Heart left ventricle (tissue), 16 donors: ENCODE results near the gene JAKMIP3. TPM values are rescaled to one million over a fixed set of nuclear protein-coding genes. Genes with fewer than 3 reads are reported as not detected.

Experiments used
- ATAC-seq, 4 donors: fragments of 200-7000 bp; cut with Tn5 transposase; one replicate each; pipeline ENCODE4 v1.9.1; 2020 to 2022; ENCODE audit warnings: moderate library complexity in 4 of 4, mild to moderate bottlenecking in 3 of 4, moderate number of reproducible peaks in 1 of 4
- DNase-seq, 5 donors: peaks; one replicate each; pipeline ENCODE4 v3.0.0-alpha.2; 2020
- H3K27ac ChIP-seq, 12 donors: fragments of 200-600 bp; sonication (generic) in 4 of 12; one replicate each; pipeline versions ENCODE4 v1.5.0 to v1.8.0; 2016 to 2022; ENCODE audit warnings: mild to moderate bottlenecking in 2 of 12
- H3K27me3 ChIP-seq, 9 donors: fragments of 200-600 bp; sonication (generic) in 2 of 9; one replicate each; pipeline versions ENCODE4 v1.5.1 to v1.8.0; 2016 to 2022; ENCODE audit warnings: mild to moderate bottlenecking in 3 of 9
- H3K36me3 ChIP-seq, 9 donors: fragments of 200-600 bp; sonication (generic) in 2 of 9; one replicate each; pipeline versions ENCODE4 v1.5.0 to v1.8.0; 2018 to 2022; ENCODE audit warnings: mild to moderate bottlenecking in 2 of 9
- H3K4me1 ChIP-seq, 12 donors: fragments of 200-600 bp; sonication (generic) in 4 of 12; one replicate each; pipeline versions ENCODE4 v1.5.0 to v1.8.0; 2016 to 2022; ENCODE audit warnings: mild to moderate bottlenecking in 3 of 12
- H3K4me3 ChIP-seq, 12 donors: fragments of 200-600 bp; sonication (generic) in 4 of 12; one replicate each; pipeline versions ENCODE4 v1.5.0 to v1.8.0; 2017 to 2022; ENCODE audit warnings: mild to moderate bottlenecking in 9 of 12, moderate library complexity in 4 of 12
- H3K9me3 ChIP-seq, 12 donors: fragments of 200-600 bp; sonication (generic) in 4 of 12; one replicate each; pipeline versions ENCODE4 v1.5.0 to v1.8.0; 2016 to 2022; ENCODE audit warnings: mild to moderate bottlenecking in 1 of 12
- POLR2A ChIP-seq, 2 donors: fragments of 450-650 bp; IDR thresholded peaks; one replicate each; pipeline ENCODE4 v1.6.1; 2017; ENCODE audit warnings: antibody characterized with exemption in 2 of 2, mild to moderate bottlenecking in 2 of 2, moderate library complexity in 2 of 2
- WGBS, 4 donors: extraction: QIAGEN DNeasy Blood & Tissue Kit in 2 of 4; methylation state at CpG; one replicate each; pipeline versions ENCODE4 v1.1.5 to v1.1.7; 2013 to 2018; 5-methylcytosine and 5-hydroxymethylcytosine counted together
- intact Hi-C, 10 donors: fragments of 100-400 bp; cut with DNase I; formaldehyde crosslinking; loops; one replicate each; pipeline versions ENCODE4 v1.11.1 to v1.14.2; 2022
- polyA plus RNA-seq, 2 donors: library from polyadenylated mRNA; stranded (reverse); fragments of 200-250 nt; gene quantifications; one replicate each; pipeline ENCODE4 v1.2.3, GENCODE V29; 2013
- total RNA-seq, 9 donors: library from RNA; depleted of rRNA in 2 of 9; stranded (reverse); fragments of >200 nt in 2 of 9; fragmentation: NEBNext Ultra II Directional in 3 of 9; extraction: Animal tissue kit (Norgen Biotek cat#: 25700) in 3 of 9; gene quantifications; one replicate each; pipeline versions ENCODE4 v1.1.0 to v1.2.4, GENCODE V29; 2016 to 2023
- TF ChIP-seq, protein P1 (sequence below), 12 donors: fragments of 200-600 bp; sonication (generic) in 4 of 12; IDR thresholded peaks; one replicate each; pipeline versions ENCODE4 v1.5.0 to v1.8.0; 2018 to 2022; ENCODE audit warnings: antibody characterized with exemption in 12 of 12, mild to moderate bottlenecking in 5 of 12
- donor health status: ischemic (EF 13 %, LVEDD 7.1; RV severe dilation, severe dysfunction).
- donor health status: healthy with polysubstance abuse.
- donor health status: DM: no; HTN: yes; CAD: no.
- donor health status: DM: no; HTN: no; CAD: no.
- donor health status: ischemic (EF 25% LVEDD 6.9; RV normal size, moderate dysfunction).
- donor health status: ischemic (EF 25% LVEDD 5.7; RV mildly dilated, moderate dysfunction).
- donor health status: healthy.
- donor health status: DM: yes; HTN: yes; CAD: no.
- donor health status: ischemic (EF 35%, LVEDD 5.7; RV mildly dilated, moderate dysfunction).
- donor health status: nonischemic (EF 11% LVEDD 7.7; RV severe dilation, severe dysfunction).
- donor health status: DM: yes; HTN: yes; CAD: no.
- donor health status: PGD.
- donor health status: ischemic (EF 29% LVEDD 5.4; RV normal size, mild dysfunction).
- donor health status: nonischemic (EF 23%, LVEDD 6.1; RV moderate dilation, normal function).

The JAKMIP3 gene
- total and polyA plus RNA-seq, 11 donors, result 0.06 to 3.1 (median 1.3) TPM

GRCh38 chr10:132100556-132101349 lies 35.0 kb downstream of the JAKMIP3 start:
- no peaks in the 10 kb centered on the region for H3K36me3 ChIP-seq
- no peak overlapping the region for H3K27ac ChIP-seq
- 71 to 79% (median 78%) methylated on average over 25 to 27 of the region's 27 CpGs for WGBS, 4 donors
- no peak for TF ChIP-seq POLR2A (IDR thresholded peaks at IDR 0.05)
- TF ChIP-seq, protein P1, sequence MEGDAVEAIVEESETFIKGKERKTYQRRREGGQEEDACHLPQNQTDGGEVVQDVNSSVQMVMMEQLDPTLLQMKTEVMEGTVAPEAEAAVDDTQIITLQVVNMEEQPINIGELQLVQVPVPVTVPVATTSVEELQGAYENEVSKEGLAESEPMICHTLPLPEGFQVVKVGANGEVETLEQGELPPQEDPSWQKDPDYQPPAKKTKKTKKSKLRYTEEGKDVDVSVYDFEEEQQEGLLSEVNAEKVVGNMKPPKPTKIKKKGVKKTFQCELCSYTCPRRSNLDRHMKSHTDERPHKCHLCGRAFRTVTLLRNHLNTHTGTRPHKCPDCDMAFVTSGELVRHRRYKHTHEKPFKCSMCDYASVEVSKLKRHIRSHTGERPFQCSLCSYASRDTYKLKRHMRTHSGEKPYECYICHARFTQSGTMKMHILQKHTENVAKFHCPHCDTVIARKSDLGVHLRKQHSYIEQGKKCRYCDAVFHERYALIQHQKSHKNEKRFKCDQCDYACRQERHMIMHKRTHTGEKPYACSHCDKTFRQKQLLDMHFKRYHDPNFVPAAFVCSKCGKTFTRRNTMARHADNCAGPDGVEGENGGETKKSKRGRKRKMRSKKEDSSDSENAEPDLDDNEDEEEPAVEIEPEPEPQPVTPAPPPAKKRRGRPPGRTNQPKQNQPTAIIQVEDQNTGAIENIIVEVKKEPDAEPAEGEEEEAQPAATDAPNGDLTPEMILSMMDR (IDR thresholded peaks at IDR 0.05), result no peak
- no peaks in the 10 kb centered on the region for H3K27me3 ChIP-seq
- ATAC-seq (no peak), DNase-seq (peak in 2 of 5 donors; percentile 1 to 7)
- H3K4me1 ChIP-seq, result peaks cover 0 to 10% (median 0%) of the 10 kb centered on the region in 12 donors
- H3K9me3 ChIP-seq, result no peaks in the 10 kb centered on the region
- intact Hi-C loops, result no loop called here
- no peak overlapping the region for H3K4me3 ChIP-seq

- intact Hi-C loops, result no loop called here
- H3K4me1 ChIP-seq, result peaks cover 0 to 3% (median 0%) of the 10 kb centered on the region in 12 donors
- WGBS, 4 donors, result 53 to 68% (median 62%) methylated on average over 9 to 10 of the region's 10 CpGs
- TF ChIP-seq POLR2A (IDR thresholded peaks at IDR 0.05), result no peak
- TF ChIP-seq, protein P1 (IDR thresholded peaks at IDR 0.05), result no peak
- no peak overlapping the region for H3K27ac ChIP-seq
- H3K9me3 ChIP-seq, result no peaks in the 10 kb centered on the region
- ATAC-seq (no peak), DNase-seq (peak in 1 of 5 donors; percentile 5)
- no peak overlapping the region for H3K4me3 ChIP-seq
- H3K36me3 ChIP-seq, result no peaks in the 10 kb centered on the region
- H3K27me3 ChIP-seq, result no peaks in the 10 kb centered on the region
These were observed 35.8 kb downstream of the JAKMIP3 start for GRCh38 chr10:132101529-132101928.

- H3K4me1 ChIP-seq, result no peaks in the 10 kb centered on the region
- no peak overlapping the region for H3K27ac ChIP-seq
- H3K27me3 ChIP-seq, result no peaks in the 10 kb centered on the region
- no peaks in the 10 kb centered on the region for H3K36me3 ChIP-seq
- DNase-seq (peak in 2 of 5 donors; percentile 4 to 23), ATAC-seq (no peak)
- H3K9me3 ChIP-seq, result no peaks in the 10 kb centered on the region
- WGBS, 4 donors, result 74 to 90% (median 84%) methylated on average over 22 to 23 of the region's 23 CpGs
- no peak for TF ChIP-seq POLR2A (IDR thresholded peaks at IDR 0.05)
- TF ChIP-seq, protein P1 (IDR thresholded peaks at IDR 0.05), result no peak
- intact Hi-C loops, result no loop called here
- no peak overlapping the region for H3K4me3 ChIP-seq
These were observed 36.4 kb downstream of the JAKMIP3 start for GRCh38 chr10:132102071-132102716.

GRCh38 chr10:132102717-132103110 lies 37.0 kb downstream of the JAKMIP3 start:
- H3K4me1 ChIP-seq, result no peaks in the 10 kb centered on the region
- TF ChIP-seq, protein P1 (IDR thresholded peaks at IDR 0.05), result no peak
- no peak for TF ChIP-seq POLR2A (IDR thresholded peaks at IDR 0.05)
- no peak overlapping the region for H3K27ac ChIP-seq
- no peak for ATAC-seq
- H3K36me3 ChIP-seq, result no peaks in the 10 kb centered on the region
- WGBS, 4 donors, result 61 to 85% (median 77%) methylated on average over 8 of the region's 8 CpGs
- DNase-seq, result peak in 1 of 5 donors; percentile 3
- intact Hi-C loops, result no loop called here
- H3K9me3 ChIP-seq, result no peaks in the 10 kb centered on the region
- H3K27me3 ChIP-seq, result no peaks in the 10 kb centered on the region
- no peak overlapping the region for H3K4me3 ChIP-seq
